Neural cell (in vitro differentiated cells): ENCODE data around the gene SLC2A4RG. TPM values are rescaled to one million over a fixed set of nuclear protein-coding genes. Genes with fewer than 3 reads are reported as not detected.

Source experiments
- H2AFZ ChIP-seq: fragments of 200-600, 300-800 bp; sonication (generic), shearing (Covaris generic); 2 replicates; pipeline ENCODE4 v1.6.0; 2014; ENCODE audit warnings: low read depth, mild to moderate bottlenecking, antibody characterized with exemption, low read length, moderate library complexity
- H3F3A ChIP-seq: fragments of 200-600 bp; shearing (Covaris generic); 2 replicates; pipeline ENCODE4 v1.6.1; 2016; ENCODE audit warnings: mild to moderate bottlenecking, moderate library complexity, mixed read lengths, antibody characterized with exemption, low read length; ENCODE audit not compliant: insufficient read depth, poor library complexity, severe bottlenecking
- H3K27ac ChIP-seq: fragments of 200-600, 300-800 bp; sonication (generic), shearing (Covaris generic); 2 replicates; pipeline ENCODE4 v1.5.1; 2014; ENCODE audit warnings: mild to moderate bottlenecking, low read length, moderate library complexity
- H3K27me3 ChIP-seq: fragments of 300-800, 200-600 bp; sonication (generic), shearing (Covaris generic); 2 replicates; pipeline ENCODE4 v1.6.0; 2014; ENCODE audit warnings: mild to moderate bottlenecking, low read depth, low read length, moderate library complexity; ENCODE audit not compliant: insufficient read depth
- H3K36me3 ChIP-seq: fragments of 300-800, 200-600 bp; sonication (generic), shearing (Covaris generic); 2 replicates; pipeline ENCODE4 v1.5.1; 2014; ENCODE audit warnings: mild to moderate bottlenecking, antibody characterized with exemption, low read length, moderate library complexity; ENCODE audit not compliant: insufficient read depth
- H3K4me2 ChIP-seq: fragments of 300-800, 200-600 bp; sonication (generic), shearing (Covaris generic); 2 replicates; pipeline ENCODE4 v1.6.0; 2014; ENCODE audit warnings: mild to moderate bottlenecking, low read length
- H3K4me3 ChIP-seq: fragments of 300-800, 200-600 bp; sonication (generic), shearing (Covaris generic); 2 replicates; pipeline ENCODE4 v1.5.1; 2014; ENCODE audit warnings: mild to moderate bottlenecking, low read length, moderate library complexity
- H3K79me2 ChIP-seq: fragments of 200-600 bp; shearing (Covaris generic); replicated peaks from 2 replicates; pipeline ENCODE4 v1.6.0; 2014; ENCODE audit warnings: mild to moderate bottlenecking, low read length, moderate library complexity; ENCODE audit not compliant: insufficient read depth
- H3K9ac ChIP-seq: fragments of 300-800, 200-600 bp; sonication (generic), shearing (Covaris generic); 2 replicates; pipeline ENCODE4 v1.6.1; 2016; ENCODE audit warnings: mild to moderate bottlenecking, low read length, mixed read lengths
- H3K9me2 ChIP-seq: fragments of 200-600 bp; shearing (Covaris generic); 2 replicates; pipeline ENCODE4 v1.6.1; 2016; ENCODE audit warnings: mild to moderate bottlenecking, low read length, mixed read lengths; ENCODE audit not compliant: insufficient read depth
- H3K9me3 ChIP-seq: fragments of 200-600, 300-800 bp; sonication (generic), shearing (Covaris generic); 2 replicates; pipeline ENCODE4 v1.6.1; 2016; ENCODE audit warnings: mild to moderate bottlenecking, mixed run types, low read length, moderate library complexity, mixed read lengths
- H4K20me1 ChIP-seq: fragments of 200-600 bp; shearing (Covaris generic); 2 replicates; pipeline ENCODE4 v1.6.1; 2016; ENCODE audit warnings: mild to moderate bottlenecking, mixed run types; ENCODE audit not compliant: insufficient read depth
- EP300 ChIP-seq: fragments of 450-650 bp; conservative IDR thresholded peaks from 2 replicates; pipeline ENCODE4 v1.6.1; 2014; ENCODE audit warnings: antibody characterized with exemption, mild to moderate bottlenecking, moderate library complexity; ENCODE audit not compliant: poor library complexity, severe bottlenecking
- EZH2 ChIP-seq: fragments of 200-600, 300-800 bp; shearing (Covaris generic), sonication (generic); IDR thresholded peaks from 2 replicates; pipeline ENCODE4 v1.6.1; 2014; ENCODE audit warnings: antibody characterized with exemption, low read length, borderline replicate concordance, mild to moderate bottlenecking; ENCODE audit not compliant: insufficient read depth, poor library complexity, severe bottlenecking
- MXI1 ChIP-seq: fragments of 450-650 bp; conservative IDR thresholded peaks from 2 replicates; pipeline ENCODE4 v1.6.1; 2014; ENCODE audit warnings: antibody characterized with exemption, mild to moderate bottlenecking; ENCODE audit not compliant: poor library complexity, severe bottlenecking
- POLR2AphosphoS5 ChIP-seq: IDR thresholded peaks from 2 replicates; pipeline ENCODE4 v1.6.1; 2012
- RAD21 ChIP-seq: fragments of 450-650 bp; conservative IDR thresholded peaks from 2 replicates; pipeline ENCODE4 v1.6.1; 2014; ENCODE audit warnings: antibody characterized with exemption, mild to moderate bottlenecking, moderate library complexity
- REST ChIP-seq: IDR thresholded peaks from 2 replicates; pipeline ENCODE4 v1.6.1; 2012; ENCODE audit warnings: borderline replicate concordance
- SMC3 ChIP-seq: fragments of 450-650 bp; conservative IDR thresholded peaks from 2 replicates; pipeline ENCODE4 v1.6.1; 2014; ENCODE audit warnings: antibody characterized with exemption, mild to moderate bottlenecking, moderate library complexity; ENCODE audit not compliant: poor library complexity
- TAF1 ChIP-seq: IDR thresholded peaks from 2 replicates; pipeline ENCODE4 v1.6.1; 2012; ENCODE audit warnings: low read depth
- polyA plus RNA-seq: library from polyadenylated mRNA; depleted of rRNA; stranded (reverse); fragments of >200 nt; gene quantifications from 2 replicates; pipeline ENCODE4 v1.2.3, GENCODE V29; 2014
- TF ChIP-seq, protein P1 (sequence below): fragments of 450-650 bp; IDR thresholded peaks from 2 replicates; pipeline ENCODE4 v1.5.1; 2014; ENCODE audit warnings: antibody characterized with exemption, mild to moderate bottlenecking, moderate library complexity; ENCODE audit not compliant: poor library complexity, severe bottlenecking

The SLC2A4RG gene
- polyA plus RNA-seq, 1 donor from 2014 or later = 52.1 TPM

- TF ChIP-seq POLR2AphosphoS5 (no peak), REST (no peak), EP300 (no peak), SMC3 (no peak), EZH2 (no peak), MXI1 (no peak), TAF1 (no peak), RAD21 (no peak)
- TF ChIP-seq, protein P1, sequence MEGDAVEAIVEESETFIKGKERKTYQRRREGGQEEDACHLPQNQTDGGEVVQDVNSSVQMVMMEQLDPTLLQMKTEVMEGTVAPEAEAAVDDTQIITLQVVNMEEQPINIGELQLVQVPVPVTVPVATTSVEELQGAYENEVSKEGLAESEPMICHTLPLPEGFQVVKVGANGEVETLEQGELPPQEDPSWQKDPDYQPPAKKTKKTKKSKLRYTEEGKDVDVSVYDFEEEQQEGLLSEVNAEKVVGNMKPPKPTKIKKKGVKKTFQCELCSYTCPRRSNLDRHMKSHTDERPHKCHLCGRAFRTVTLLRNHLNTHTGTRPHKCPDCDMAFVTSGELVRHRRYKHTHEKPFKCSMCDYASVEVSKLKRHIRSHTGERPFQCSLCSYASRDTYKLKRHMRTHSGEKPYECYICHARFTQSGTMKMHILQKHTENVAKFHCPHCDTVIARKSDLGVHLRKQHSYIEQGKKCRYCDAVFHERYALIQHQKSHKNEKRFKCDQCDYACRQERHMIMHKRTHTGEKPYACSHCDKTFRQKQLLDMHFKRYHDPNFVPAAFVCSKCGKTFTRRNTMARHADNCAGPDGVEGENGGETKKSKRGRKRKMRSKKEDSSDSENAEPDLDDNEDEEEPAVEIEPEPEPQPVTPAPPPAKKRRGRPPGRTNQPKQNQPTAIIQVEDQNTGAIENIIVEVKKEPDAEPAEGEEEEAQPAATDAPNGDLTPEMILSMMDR = no peak
- H3K4me3 ChIP-seq = no peak overlapping the region
- H2AFZ ChIP-seq = no peak overlapping the region
- no peaks in the 10 kb centered on the region for H3F3A ChIP-seq
- no peaks in the 10 kb centered on the region for H3K9me3 ChIP-seq
- no peaks in the 10 kb centered on the region for H3K27me3 ChIP-seq
- no peak overlapping the region for H3K9ac ChIP-seq
- H3K36me3 ChIP-seq = no peaks in the 10 kb centered on the region
- no peaks in the 10 kb centered on the region for H4K20me1 ChIP-seq
- no peaks in the 10 kb centered on the region for H3K79me2 ChIP-seq
- H3K9me2 ChIP-seq = no peaks in the 10 kb centered on the region
- no peak overlapping the region for H3K4me2 ChIP-seq
- no peak overlapping the region for H3K27ac ChIP-seq
These were observed 14.4 kb downstream of the SLC2A4RG start for GRCh38 chr20:63754008-63754407.

DNA sequence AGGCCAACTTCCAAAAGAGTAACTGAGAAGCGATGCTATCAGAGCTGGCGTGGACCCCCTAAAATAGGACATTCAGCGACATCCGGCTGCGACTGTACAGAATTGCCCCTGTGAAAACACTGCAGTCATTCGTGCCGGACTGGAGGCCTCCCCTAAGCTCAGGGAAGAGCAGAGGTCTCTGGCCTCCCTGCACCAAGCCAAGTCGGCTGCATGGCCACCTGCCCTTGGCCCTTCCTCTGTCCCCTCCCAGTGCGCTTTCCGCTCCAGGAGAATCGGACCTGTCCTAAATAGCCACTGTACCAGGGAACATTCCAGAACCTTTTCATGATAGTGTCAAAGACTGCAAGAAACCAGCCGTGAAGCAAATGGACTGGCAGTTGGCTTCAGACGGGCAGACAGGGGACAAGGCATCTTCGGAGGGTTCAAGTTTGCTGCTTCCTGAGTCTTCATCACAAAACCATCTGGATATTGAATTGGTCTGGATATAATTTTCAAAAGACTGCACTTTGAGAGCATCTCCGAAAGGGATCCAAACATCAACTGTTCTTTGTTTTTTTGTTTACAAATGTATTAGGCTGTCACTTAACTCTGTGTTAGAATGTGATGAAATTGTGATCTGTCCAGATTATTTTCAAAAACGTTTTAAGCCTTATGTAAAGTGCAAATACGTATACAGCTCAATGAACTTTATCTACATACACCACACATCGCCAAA is 16.5 kb downstream of the SLC2A4RG start:
- no peak overlapping the region for H3K4me3 ChIP-seq
- no peaks in the 10 kb centered on the region for H3K79me2 ChIP-seq
- no peak overlapping the region for H3K9ac ChIP-seq
- H3F3A ChIP-seq = no peaks in the 10 kb centered on the region
- no peaks in the 10 kb centered on the region for H3K9me2 ChIP-seq
- H2AFZ ChIP-seq = no peak overlapping the region
- H3K36me3 ChIP-seq = no peaks in the 10 kb centered on the region
- no peaks in the 10 kb centered on the region for H3K9me3 ChIP-seq
- TF ChIP-seq SMC3 (no peak), POLR2AphosphoS5 (no peak), EZH2 (no peak), RAD21 (no peak), TAF1 (no peak), MXI1 (no peak)
- H3K27ac ChIP-seq = no peak overlapping the region
- no peaks in the 10 kb centered on the region for H3K27me3 ChIP-seq
- no peaks in the 10 kb centered on the region for H4K20me1 ChIP-seq
- no peak overlapping the region for H3K4me2 ChIP-seq
